Measurements from ENCODE around the gene NPY5R. TPM values are rescaled to one million over a fixed set of nuclear protein-coding genes. Genes with fewer than 3 reads are reported as not detected.

The NPY5R gene
- total RNA-seq, 1 donor from 2014 or later: not detected

- Mint-ChIP-seq H3K27me3 (ENCODE audit: unreplicated experiment) (peaks cover 6% of the 10 kb centered on the region), H3K9me3 (ENCODE audit: unreplicated experiment) (no peaks in the 10 kb centered on the region), H3K36me3 (ENCODE audit: unreplicated experiment) (no peaks in the 10 kb centered on the region), H3K4me1 (ENCODE audit: low read depth, unreplicated experiment) (no peaks in the 10 kb centered on the region), H3K27ac (ENCODE audit: unreplicated experiment) (no peak overlapping the region), H3K4me3 (ENCODE audit: unreplicated experiment) (no peak overlapping the region)
- TF ChIP-seq CTCF (IDR thresholded peaks at IDR 0.05; ENCODE audit: partially characterized antibody, unreplicated experiment): no peak
- no peak for DNase-seq
Observed at GRCh38 chr4:163335384-163335783, 8.3 kb upstream of the NPY5R start.

- peak; percentile 39 for DNase-seq
- H3K9me3 Mint-ChIP-seq (ENCODE audit: unreplicated experiment): no peaks in the 10 kb centered on the region
- H3K27me3 Mint-ChIP-seq (ENCODE audit: unreplicated experiment): peaks cover 2% of the 10 kb centered on the region
- no peak for TF ChIP-seq CTCF (IDR thresholded peaks at IDR 0.05; ENCODE audit: partially characterized antibody, unreplicated experiment)
- H3K36me3 Mint-ChIP-seq (ENCODE audit: unreplicated experiment): no peaks in the 10 kb centered on the region
- H3K4me1 Mint-ChIP-seq (ENCODE audit: low read depth, unreplicated experiment): no peaks in the 10 kb centered on the region
- peak overlapping the region; percentile 84 for H3K4me3 Mint-ChIP-seq (ENCODE audit: unreplicated experiment)
- no peak overlapping the region for H3K27ac Mint-ChIP-seq (ENCODE audit: unreplicated experiment)
Observed at GRCh38 chr4:163344147-163345125, 744 bp downstream of the NPY5R start.

GRCh38 chr4:163350672-163351071 lies 7.0 kb downstream of the NPY5R start:
- TF ChIP-seq CTCF (IDR thresholded peaks at IDR 0.05; ENCODE audit: partially characterized antibody, unreplicated experiment): no peak
- Mint-ChIP-seq H3K27me3 (ENCODE audit: unreplicated experiment) (no peaks in the 10 kb centered on the region), H3K9me3 (ENCODE audit: unreplicated experiment) (no peaks in the 10 kb centered on the region), H3K27ac (ENCODE audit: unreplicated experiment) (no peak overlapping the region), H3K36me3 (ENCODE audit: unreplicated experiment) (no peaks in the 10 kb centered on the region), H3K4me1 (ENCODE audit: low read depth, unreplicated experiment) (no peaks in the 10 kb centered on the region), H3K4me3 (ENCODE audit: unreplicated experiment) (no peak overlapping the region)
- DNase-seq: no peak

- Mint-ChIP-seq H3K4me1 (ENCODE audit: low read depth, unreplicated experiment) (no peaks in the 10 kb centered on the region), H3K9me3 (ENCODE audit: unreplicated experiment) (no peaks in the 10 kb centered on the region), H3K27ac (ENCODE audit: unreplicated experiment) (no peak overlapping the region), H3K27me3 (ENCODE audit: unreplicated experiment) (no peaks in the 10 kb centered on the region), H3K4me3 (ENCODE audit: unreplicated experiment) (no peak overlapping the region), H3K36me3 (ENCODE audit: unreplicated experiment) (no peaks in the 10 kb centered on the region)
- no peak for TF ChIP-seq CTCF (IDR thresholded peaks at IDR 0.05; ENCODE audit: partially characterized antibody, unreplicated experiment)
- no peak for DNase-seq
Observed at GRCh38 chr4:163353054-163353453, 9.4 kb downstream of the NPY5R start.

- Mint-ChIP-seq H3K27me3 (ENCODE audit: unreplicated experiment) (no peaks in the 10 kb centered on the region), H3K4me3 (ENCODE audit: unreplicated experiment) (no peak overlapping the region), H3K9me3 (ENCODE audit: unreplicated experiment) (no peaks in the 10 kb centered on the region), H3K27ac (ENCODE audit: unreplicated experiment) (no peak overlapping the region), H3K4me1 (ENCODE audit: low read depth, unreplicated experiment) (no peaks in the 10 kb centered on the region), H3K36me3 (ENCODE audit: unreplicated experiment) (no peaks in the 10 kb centered on the region)
- peak; percentile 26 for TF ChIP-seq CTCF (IDR thresholded peaks at IDR 0.05; ENCODE audit: partially characterized antibody, unreplicated experiment)
- DNase-seq: no peak
Observed at GRCh38 chr4:163356104-163356503, 12.4 kb downstream of the NPY5R start.

Measured in glutamatergic neuron (in vitro differentiated cells).